Mesenchymal stem cell (in vitro differentiated cells and primary cell): ENCODE data around the gene MS4A15.

ENCODE experiments used
- DNase-seq: peaks from one replicate; pipeline ENCODE4 v3.0.0-alpha.2; 2013
- H2AFZ ChIP-seq: one replicate; pipeline ENCODE4 v1.6.1; 2013; ENCODE audit warnings: low read depth, mild to moderate bottlenecking, control low read depth, inconsistent platforms, low read length, moderate library complexity
- H2AK5ac ChIP-seq: 2 replicates; pipeline ENCODE4 v1.6.1; 2013; ENCODE audit warnings: low read length, moderate library complexity, mild to moderate bottlenecking, inconsistent platforms; ENCODE audit not compliant: severe bottlenecking
- H2BK120ac ChIP-seq: one replicate; pipeline ENCODE4 v1.6.1; 2013; ENCODE audit warnings: low read depth, mild to moderate bottlenecking, inconsistent platforms, low read length, moderate library complexity
- H2BK12ac ChIP-seq, 2 experiments: one replicate each; pipeline ENCODE4 v1.6.1; 2013; ENCODE audit warnings: inconsistent platforms in 2 of 2, low read length in 2 of 2, mild to moderate bottlenecking in 2 of 2, moderate library complexity in 2 of 2, control low read depth in 1 of 2
- H2BK15ac ChIP-seq: one replicate; pipeline ENCODE4 v1.6.1; 2013; ENCODE audit warnings: mild to moderate bottlenecking, low read depth, inconsistent platforms; ENCODE audit not compliant: poor library complexity, severe bottlenecking
- H2BK5ac ChIP-seq: 2 replicates; pipeline ENCODE4 v1.6.1; 2013; ENCODE audit warnings: low read depth, mild to moderate bottlenecking, low read length, control low read depth, inconsistent platforms; ENCODE audit not compliant: poor library complexity, severe bottlenecking
- H3K14ac ChIP-seq, 2 experiments: one replicate each; pipeline ENCODE4 v1.6.1; 2013; ENCODE audit warnings: inconsistent platforms in 2 of 2, low read length in 2 of 2, control low read depth in 1 of 2, mild to moderate bottlenecking in 1 of 2, moderate library complexity in 1 of 2
- H3K18ac ChIP-seq, 2 experiments: one replicate each; pipeline ENCODE4 v1.6.1; 2013; ENCODE audit warnings: inconsistent platforms in 2 of 2, low read length in 2 of 2, control low read depth in 1 of 2, low read depth in 1 of 2, mild to moderate bottlenecking in 1 of 2
- H3K23ac ChIP-seq, 2 experiments: one replicate each; pipeline ENCODE4 v1.6.1; 2013; ENCODE audit warnings: inconsistent platforms in 2 of 2, low read length in 2 of 2, mild to moderate bottlenecking in 2 of 2, moderate library complexity in 2 of 2, control low read depth in 1 of 2
- H3K27ac ChIP-seq: 2 replicates; pipeline ENCODE4 v1.5.1; 2013; ENCODE audit warnings: mild to moderate bottlenecking, moderate library complexity, low read length, control low read depth, inconsistent platforms; ENCODE audit not compliant: poor library complexity, severe bottlenecking
- H3K27me3 ChIP-seq, 2 experiments: 2 replicates each; pipeline versions ENCODE4 v1.6.1 to v1.7.0; 2013; ENCODE audit warnings: low read length in 2 of 2, mild to moderate bottlenecking in 2 of 2, moderate library complexity in 2 of 2, control low read depth in 1 of 2, inconsistent platforms in 1 of 2; ENCODE audit not compliant: control insufficient read depth in 1 of 2, insufficient read depth in 1 of 2
- H3K36me3 ChIP-seq, 2 experiments: 2 replicates each; pipeline versions ENCODE4 v1.6.1 to v1.7.0; 2013; ENCODE audit warnings: low read length in 2 of 2, control low read depth in 1 of 2, inconsistent platforms in 1 of 2, low read depth in 1 of 2, mild to moderate bottlenecking in 1 of 2; ENCODE audit not compliant: insufficient read depth in 2 of 2, control insufficient read depth in 1 of 2
- H3K4ac ChIP-seq, 2 experiments: one replicate each; pipeline ENCODE4 v1.6.1; 2013; ENCODE audit warnings: inconsistent platforms in 2 of 2, low read length in 2 of 2, mild to moderate bottlenecking in 2 of 2, moderate library complexity in 2 of 2, control low read depth in 1 of 2, low read depth in 1 of 2
- H3K4me1 ChIP-seq: 2 replicates; pipeline ENCODE4 v1.6.1; 2013; ENCODE audit warnings: low read depth, low read length, control low read depth; ENCODE audit not compliant: control insufficient read depth, insufficient read depth
- H3K4me2 ChIP-seq: 2 replicates; pipeline ENCODE4 v1.6.1; 2013; ENCODE audit warnings: low read length, mild to moderate bottlenecking, inconsistent platforms; ENCODE audit not compliant: poor library complexity, severe bottlenecking
- H3K4me3 ChIP-seq, 2 experiments: 2 replicates each; pipeline versions ENCODE4 v1.5.1 to v1.7.0; 2013; ENCODE audit warnings: low read length in 2 of 2, mild to moderate bottlenecking in 2 of 2, control low read depth in 1 of 2, low read depth in 1 of 2; ENCODE audit not compliant: insufficient read depth in 1 of 2
- H3K79me1 ChIP-seq: replicated peaks from 2 replicates; pipeline ENCODE4 v1.6.1; 2013; ENCODE audit warnings: mild to moderate bottlenecking, control low read depth, low read length, inconsistent platforms; ENCODE audit not compliant: poor library complexity, severe bottlenecking
- H3K9ac ChIP-seq: 2 replicates; pipeline ENCODE4 v1.7.0; 2013; ENCODE audit warnings: mild to moderate bottlenecking, low read length, moderate library complexity
- H3K9me3 ChIP-seq: 2 replicates; pipeline ENCODE4 v1.7.0; 2013; ENCODE audit warnings: mild to moderate bottlenecking, low read length; ENCODE audit not compliant: control insufficient read depth
- H4K8ac ChIP-seq: one replicate; pipeline ENCODE4 v1.6.1; 2013; ENCODE audit warnings: inconsistent platforms, mild to moderate bottlenecking, low read length, moderate library complexity
- H4K91ac ChIP-seq: one replicate; pipeline ENCODE4 v1.6.1; 2013; ENCODE audit warnings: mild to moderate bottlenecking, low read length, inconsistent platforms
- WGBS: methylation state at CpG from one replicate; pipeline ENCODE4 v1.1.7; 2013; ENCODE audit warnings: mixed read lengths; 5-methylcytosine and 5-hydroxymethylcytosine counted together

Gene MS4A15

GRCh38 chr11:60748821-60749220 is 7.8 kb upstream of the MS4A15 start:
- Histone ChIP-seq H2BK5ac (no peak overlapping the region), H3K79me1 (no peaks in the 10 kb centered on the region), H4K8ac (no peak overlapping the region), H3K4me3 (no peak overlapping the region), H2BK15ac (no peak overlapping the region), H3K9ac (no peak overlapping the region), H2BK120ac (no peak overlapping the region), H2BK12ac (no peak overlapping the region), H3K14ac (no peak overlapping the region), H3K9me3 (no peaks in the 10 kb centered on the region), H3K4me1 (peaks cover 4% of the 10 kb centered on the region), H3K27ac (no peak overlapping the region), H3K4me2 (no peak overlapping the region), H3K23ac (no peak overlapping the region), H2AFZ (no peak overlapping the region), H4K91ac (no peak overlapping the region), H2AK5ac (no peak overlapping the region), H3K4ac (no peak overlapping the region), H3K18ac (no peak overlapping the region), H3K27me3 (peaks cover 24 to 41% of the 10 kb centered on the region in 2 experiments), H3K36me3 (no peaks in the 10 kb centered on the region)
- 74% methylated on average over 8 of the region's 8 CpGs for WGBS
- DNase-seq, result no peak

- Histone ChIP-seq H3K79me1 (no peaks in the 10 kb centered on the region), H3K4me2 (no peak overlapping the region), H3K27ac (no peak overlapping the region), H3K23ac (no peak overlapping the region), H3K14ac (no peak overlapping the region), H2AFZ (no peak overlapping the region), H3K4ac (no peak overlapping the region), H3K4me3 (no peak overlapping the region), H2BK15ac (no peak overlapping the region), H3K27me3 (peaks cover 25 to 52% of the 10 kb centered on the region in 2 experiments), H4K91ac (no peak overlapping the region), H2BK5ac (no peak overlapping the region), H3K4me1 (peaks cover 4% of the 10 kb centered on the region), H3K36me3 (no peaks in the 10 kb centered on the region), H3K18ac (no peak overlapping the region), H4K8ac (no peak overlapping the region), H3K9me3 (no peaks in the 10 kb centered on the region), H2BK12ac (no peak overlapping the region), H2AK5ac (no peak overlapping the region), H2BK120ac (no peak overlapping the region), H3K9ac (no peak overlapping the region)
- WGBS, result 76% methylated on average over 3 of the region's 3 CpGs
- no peak for DNase-seq
Observed at GRCh38 chr11:60750911-60751310, 5.8 kb upstream of the MS4A15 start.

GRCh38 chr11:60753309-60753708 is 3.4 kb upstream of the MS4A15 start:
- no peak overlapping the region for H4K91ac ChIP-seq
- no peak overlapping the region for H2BK12ac ChIP-seq
- no peak overlapping the region for H3K23ac ChIP-seq
- no peaks in the 10 kb centered on the region for H3K79me1 ChIP-seq
- peaks cover 36 to 68% of the 10 kb centered on the region in 2 experiments for H3K27me3 ChIP-seq
- no peak overlapping the region for H2AFZ ChIP-seq
- no peak overlapping the region for H3K4me2 ChIP-seq
- no peak overlapping the region for H3K9ac ChIP-seq
- H3K18ac ChIP-seq, result no peak overlapping the region
- H3K4me1 ChIP-seq, result no peaks in the 10 kb centered on the region
- H2BK15ac ChIP-seq, result no peak overlapping the region
- H3K14ac ChIP-seq, result no peak overlapping the region
- no peaks in the 10 kb centered on the region for H3K9me3 ChIP-seq
- no peak overlapping the region for H3K4me3 ChIP-seq
- WGBS, result 65% methylated on average over 4 of the region's 4 CpGs
- H3K36me3 ChIP-seq, result no peaks in the 10 kb centered on the region
- H4K8ac ChIP-seq, result no peak overlapping the region
- no peak overlapping the region for H3K4ac ChIP-seq
- DNase-seq, result no peak
- no peak overlapping the region for H2BK5ac ChIP-seq
- no peak overlapping the region for H2AK5ac ChIP-seq
- no peak overlapping the region for H3K27ac ChIP-seq
- no peak overlapping the region for H2BK120ac ChIP-seq

GRCh38 chr11:60754887-60755286 is 1.8 kb upstream of the MS4A15 start:
- H2BK120ac ChIP-seq, result no peak overlapping the region
- H3K18ac ChIP-seq, result no peak overlapping the region
- no peak overlapping the region for H3K4me3 ChIP-seq
- H2AFZ ChIP-seq, result no peak overlapping the region
- H3K79me1 ChIP-seq, result no peaks in the 10 kb centered on the region
- H2BK5ac ChIP-seq, result no peak overlapping the region
- no peak overlapping the region for H3K4me2 ChIP-seq
- H3K9me3 ChIP-seq, result no peaks in the 10 kb centered on the region
- no peaks in the 10 kb centered on the region for H3K4me1 ChIP-seq
- no peak overlapping the region for H3K9ac ChIP-seq
- no peak overlapping the region for H3K14ac ChIP-seq
- no peak overlapping the region for H2BK15ac ChIP-seq
- no peak overlapping the region for H4K8ac ChIP-seq
- no peak overlapping the region for H3K4ac ChIP-seq
- H3K36me3 ChIP-seq, result no peaks in the 10 kb centered on the region
- H2AK5ac ChIP-seq, result no peak overlapping the region
- H3K23ac ChIP-seq, result no peak overlapping the region
- DNase-seq, result no peak
- H3K27me3 ChIP-seq, result peaks cover 36 to 70% of the 10 kb centered on the region in 2 experiments
- no peak overlapping the region for H2BK12ac ChIP-seq
- H3K27ac ChIP-seq, result no peak overlapping the region
- 85% methylated on average over 3 of the region's 6 CpGs for WGBS
- H4K91ac ChIP-seq, result no peak overlapping the region
